RWPE1 (cell line): ENCODE data around the gene MCEE.

Source experiments
- CTCF ChIA-PET: fragments of 350-600 bp; sonication (Branson Sonifier 250); formaldehyde crosslinking; extraction: SDS; loops from one replicate; lab custom pipeline; 2021; lab: Yijun Ruan, JAX
- POLR2A ChIA-PET: fragments of 400-600 bp; formaldehyde crosslinking; extraction: SDS; loops from one replicate; lab custom pipeline; 2020; ENCODE audit warnings: antibody characterized with exemption; ENCODE audit not compliant: low non-redundant PET; lab: Yijun Ruan, JAX
- DNase-seq: peaks from one replicate; pipeline ENCODE4 v3.0.0; 2012; ENCODE audit warnings: low spot score
- H3K27ac ChIP-seq: fragments of 450-650 bp; 2 replicates; pipeline ENCODE4 v1.5.1; 2017
- CTCF ChIP-seq: fragments of 450-650 bp; conservative IDR thresholded peaks from 2 replicates; pipeline ENCODE4 v1.5.1; 2017; ENCODE audit warnings: low read depth, mild to moderate bottlenecking

MCEE gene

GRCh38 chr2:71130905-71131244 is 846 bp upstream of the MCEE start:
- POLR2A ChIA-PET = interaction anchor here (0.6 kb wide), 1 partner anchor 72 kb away, joined by 3 read pairs; no protein-coding TSS in a partner anchor
- CTCF ChIA-PET = interaction anchor here (0.6 kb wide), 3 partner anchors 13 to 259 kb away, joined by 3 to 5 read pairs (median 4); no protein-coding TSS in a partner anchor
- TF ChIP-seq CTCF = no peak

DNA sequence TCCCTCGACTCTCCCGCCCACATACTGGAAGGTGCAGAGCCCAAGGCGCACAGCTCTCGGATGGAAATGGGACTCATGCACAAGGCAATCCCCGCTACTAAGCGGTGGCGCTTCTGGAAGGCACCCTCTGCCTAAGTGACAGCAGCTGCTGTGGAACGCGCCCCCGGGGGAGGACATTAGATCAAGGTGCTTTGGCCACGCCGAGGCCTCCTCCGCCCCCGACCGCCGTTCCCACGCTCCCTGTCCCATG is 202 bp downstream of the MCEE start:
- ChIA-PET POLR2A (interaction anchor here (1.0 kb wide), 1 partner anchor 61 kb away, joined by 3 read pairs; the partner anchor contains the start of gene NAGK), CTCF (interaction anchor here (0.8 to 1.0 kb wide), 2 partner anchors 13 to 258 kb away, joined by 3 to 4 read pairs; no protein-coding TSS in a partner anchor)
- DNase-seq = peak; percentile 56
- TF ChIP-seq CTCF = no peak
- H3K27ac ChIP-seq = peak overlapping the region; percentile 93

More at GRCh38 chr2:71130905-71131244, 846 bp upstream of the MCEE start:
- DNase-seq = peak; percentile 13
- peak overlapping the region; percentile 93 for H3K27ac ChIP-seq

- POLR2A ChIA-PET = interaction anchor here (1.0 kb wide), 1 partner anchor 61 kb away, joined by 3 read pairs; the partner anchor contains the start of gene NAGK
- DNase-seq = peak; percentile 3
- CTCF ChIA-PET = interaction anchor here (0.8 to 1.0 kb wide), 2 partner anchors 13 to 258 kb away, joined by 3 to 4 read pairs; no protein-coding TSS in a partner anchor
- H3K27ac ChIP-seq = peak overlapping the region; percentile 93
- TF ChIP-seq CTCF = no peak
These were observed 721 bp downstream of the MCEE start for GRCh38 chr2:71129114-71129901.

DNA sequence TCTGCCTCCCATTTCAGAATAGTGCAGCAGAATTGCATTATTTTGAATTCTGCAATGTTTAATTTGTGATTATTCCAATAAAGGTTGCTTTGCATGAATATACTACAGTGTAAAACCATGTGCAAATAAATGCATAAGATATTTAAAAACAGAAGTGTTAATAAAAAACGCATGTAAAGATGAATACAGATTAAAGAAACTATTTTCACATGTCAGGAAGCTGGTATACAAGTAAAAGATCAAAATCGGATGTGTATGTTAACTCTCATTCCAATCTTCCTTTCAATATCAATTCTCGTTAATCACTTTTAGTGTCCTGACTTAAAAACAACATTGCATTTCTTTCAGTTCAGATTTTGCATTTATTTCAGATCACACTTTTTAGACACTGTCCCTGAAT is 3.1 kb downstream of the MCEE start:
- H3K27ac ChIP-seq = no peak overlapping the region
- POLR2A ChIA-PET = no interaction called here
- no peak for TF ChIP-seq CTCF
- CTCF ChIA-PET = interaction anchor here (0.6 kb wide), 1 partner anchor 33 kb away, joined by 3 read pairs; no protein-coding TSS in a partner anchor
- no peak for DNase-seq

DNA sequence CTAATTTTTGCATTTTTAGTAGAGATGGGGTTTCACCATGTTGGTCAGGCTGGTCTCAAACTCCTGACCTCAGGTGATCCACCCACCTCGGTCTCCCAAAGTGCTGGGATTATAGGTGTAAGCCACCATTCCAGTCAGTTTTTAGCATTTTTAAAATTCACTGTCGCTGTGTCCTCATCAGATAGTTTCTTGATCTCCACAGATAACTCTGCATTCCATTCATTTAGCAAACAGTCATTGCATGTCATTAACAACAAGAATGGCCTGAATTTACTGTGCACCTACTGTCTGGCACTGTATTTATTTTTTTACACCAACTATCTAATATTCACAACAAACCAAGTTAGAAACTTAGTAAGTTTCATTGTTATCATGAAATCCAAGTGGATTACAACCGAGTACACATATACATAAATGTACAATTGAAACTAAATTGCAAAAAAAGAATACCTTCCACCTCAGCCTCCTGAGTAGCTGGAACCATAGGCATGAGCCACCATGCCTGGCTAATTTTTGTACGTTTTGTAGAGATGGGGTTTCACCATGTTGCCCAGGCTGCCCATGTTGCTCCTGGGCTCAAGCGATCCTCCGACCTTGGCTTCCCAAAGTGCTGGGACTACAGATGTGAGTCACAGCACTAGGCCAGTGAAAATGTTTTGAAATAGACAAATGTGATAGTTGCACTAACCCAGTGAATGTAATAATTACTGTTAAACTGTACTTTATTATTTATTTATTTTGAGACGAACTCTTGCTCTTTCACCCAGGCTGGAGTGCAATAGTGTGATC is 4.3 kb downstream of the MCEE start:
- 0 out of 2 replicates have a peak overlapping the region, but pooled peaks have one; percentile 3 for H3K27ac ChIP-seq
- DNase-seq = no peak
- TF ChIP-seq CTCF = no peak
- POLR2A ChIA-PET = no interaction called here
- CTCF ChIA-PET = no interaction called here
